ENCODE measurements around the gene PIK3R4. TPM values are rescaled to one million over a fixed set of nuclear protein-coding genes. Genes with fewer than 3 reads are reported as not detected.

The PIK3R4 gene
- polyA plus RNA-seq, 1 of the 3 experiments (the other 2 are of a cell fraction): 27.2 TPM

DNA sequence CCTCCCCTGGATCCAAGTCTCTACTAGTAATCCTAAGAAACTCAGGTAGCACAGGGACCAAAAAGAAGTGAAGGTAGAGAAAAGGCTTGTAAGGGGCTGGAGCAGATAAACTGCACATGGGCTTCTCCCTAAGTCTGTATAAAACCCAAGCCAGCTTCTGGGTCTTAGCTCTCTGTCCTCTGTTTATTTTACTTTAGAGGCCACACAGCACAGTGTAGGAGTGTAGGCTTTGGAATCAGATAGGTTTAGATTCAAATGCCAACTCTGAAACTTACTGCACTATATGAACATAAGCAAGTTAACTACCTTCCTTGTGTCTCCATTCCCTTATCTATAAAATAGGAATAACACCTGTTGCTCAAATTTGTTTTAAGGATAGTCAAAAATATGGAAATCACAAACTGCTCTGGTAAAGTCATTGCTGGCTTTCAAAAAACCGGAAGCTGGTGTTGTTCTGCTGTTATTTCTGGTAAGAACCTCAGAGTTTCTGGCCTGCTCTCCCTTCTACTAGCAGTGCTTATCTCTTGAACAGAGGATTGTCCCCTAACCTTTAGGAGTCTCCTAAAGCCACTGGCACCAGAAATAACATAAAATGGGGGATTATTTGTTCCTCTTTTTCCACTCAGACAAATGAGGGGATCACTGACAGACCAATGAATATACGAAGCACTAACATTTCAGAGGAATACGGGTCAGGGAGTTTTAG is 33.8 kb downstream of the PIK3R4 start (continued):
- TF ChIP-seq, protein P1, sequence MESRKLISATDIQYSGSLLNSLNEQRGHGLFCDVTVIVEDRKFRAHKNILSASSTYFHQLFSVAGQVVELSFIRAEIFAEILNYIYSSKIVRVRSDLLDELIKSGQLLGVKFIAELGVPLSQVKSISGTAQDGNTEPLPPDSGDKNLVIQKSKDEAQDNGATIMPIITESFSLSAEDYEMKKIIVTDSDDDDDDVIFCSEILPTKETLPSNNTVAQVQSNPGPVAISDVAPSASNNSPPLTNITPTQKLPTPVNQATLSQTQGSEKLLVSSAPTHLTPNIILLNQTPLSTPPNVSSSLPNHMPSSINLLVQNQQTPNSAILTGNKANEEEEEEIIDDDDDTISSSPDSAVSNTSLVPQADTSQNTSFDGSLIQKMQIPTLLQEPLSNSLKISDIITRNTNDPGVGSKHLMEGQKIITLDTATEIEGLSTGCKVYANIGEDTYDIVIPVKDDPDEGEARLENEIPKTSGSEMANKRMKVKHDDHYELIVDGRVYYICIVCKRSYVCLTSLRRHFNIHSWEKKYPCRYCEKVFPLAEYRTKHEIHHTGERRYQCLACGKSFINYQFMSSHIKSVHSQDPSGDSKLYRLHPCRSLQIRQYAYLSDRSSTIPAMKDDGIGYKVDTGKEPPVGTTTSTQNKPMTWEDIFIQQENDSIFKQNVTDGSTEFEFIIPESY (IDR thresholded peaks at IDR 0.05; ENCODE audit: borderline replicate concordance, low read depth): no peak
- TF ChIP-seq, protein P2, sequence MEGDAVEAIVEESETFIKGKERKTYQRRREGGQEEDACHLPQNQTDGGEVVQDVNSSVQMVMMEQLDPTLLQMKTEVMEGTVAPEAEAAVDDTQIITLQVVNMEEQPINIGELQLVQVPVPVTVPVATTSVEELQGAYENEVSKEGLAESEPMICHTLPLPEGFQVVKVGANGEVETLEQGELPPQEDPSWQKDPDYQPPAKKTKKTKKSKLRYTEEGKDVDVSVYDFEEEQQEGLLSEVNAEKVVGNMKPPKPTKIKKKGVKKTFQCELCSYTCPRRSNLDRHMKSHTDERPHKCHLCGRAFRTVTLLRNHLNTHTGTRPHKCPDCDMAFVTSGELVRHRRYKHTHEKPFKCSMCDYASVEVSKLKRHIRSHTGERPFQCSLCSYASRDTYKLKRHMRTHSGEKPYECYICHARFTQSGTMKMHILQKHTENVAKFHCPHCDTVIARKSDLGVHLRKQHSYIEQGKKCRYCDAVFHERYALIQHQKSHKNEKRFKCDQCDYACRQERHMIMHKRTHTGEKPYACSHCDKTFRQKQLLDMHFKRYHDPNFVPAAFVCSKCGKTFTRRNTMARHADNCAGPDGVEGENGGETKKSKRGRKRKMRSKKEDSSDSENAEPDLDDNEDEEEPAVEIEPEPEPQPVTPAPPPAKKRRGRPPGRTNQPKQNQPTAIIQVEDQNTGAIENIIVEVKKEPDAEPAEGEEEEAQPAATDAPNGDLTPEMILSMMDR (IDR thresholded peaks at IDR 0.05): no peak
- TF ChIP-seq, protein P3, sequence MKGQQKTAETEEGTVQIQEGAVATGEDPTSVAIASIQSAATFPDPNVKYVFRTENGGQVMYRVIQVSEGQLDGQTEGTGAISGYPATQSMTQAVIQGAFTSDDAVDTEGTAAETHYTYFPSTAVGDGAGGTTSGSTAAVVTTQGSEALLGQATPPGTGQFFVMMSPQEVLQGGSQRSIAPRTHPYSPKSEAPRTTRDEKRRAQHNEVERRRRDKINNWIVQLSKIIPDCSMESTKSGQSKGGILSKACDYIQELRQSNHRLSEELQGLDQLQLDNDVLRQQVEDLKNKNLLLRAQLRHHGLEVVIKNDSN (IDR thresholded peaks at IDR 0.05; ENCODE audit: borderline replicate concordance, low read depth): no peak
- no peak for TF ChIP-seq GABPA (IDR thresholded peaks at IDR 0.05; ENCODE audit: low read depth)
- TF ChIP-seq, protein P4, sequence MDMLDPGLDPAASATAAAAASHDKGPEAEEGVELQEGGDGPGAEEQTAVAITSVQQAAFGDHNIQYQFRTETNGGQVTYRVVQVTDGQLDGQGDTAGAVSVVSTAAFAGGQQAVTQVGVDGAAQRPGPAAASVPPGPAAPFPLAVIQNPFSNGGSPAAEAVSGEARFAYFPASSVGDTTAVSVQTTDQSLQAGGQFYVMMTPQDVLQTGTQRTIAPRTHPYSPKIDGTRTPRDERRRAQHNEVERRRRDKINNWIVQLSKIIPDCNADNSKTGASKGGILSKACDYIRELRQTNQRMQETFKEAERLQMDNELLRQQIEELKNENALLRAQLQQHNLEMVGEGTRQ (IDR thresholded peaks at IDR 0.05; ENCODE audit: borderline replicate concordance, low read depth, low read length): no peak
- TF ChIP-seq FOXM1 (IDR thresholded peaks at IDR 0.05; ENCODE audit: low read depth): no peak
- no peak for TF ChIP-seq SMC3 (IDR thresholded peaks at IDR 0.05; ENCODE audit: low read depth, low read length)
- TF ChIP-seq NFIC (IDR thresholded peaks at IDR 0.05; ENCODE audit: borderline replicate concordance): no peak
- TF ChIP-seq TEAD4 (IDR thresholded peaks at IDR 0.05; ENCODE audit: borderline replicate concordance, insufficient read depth): no peak

DNA sequence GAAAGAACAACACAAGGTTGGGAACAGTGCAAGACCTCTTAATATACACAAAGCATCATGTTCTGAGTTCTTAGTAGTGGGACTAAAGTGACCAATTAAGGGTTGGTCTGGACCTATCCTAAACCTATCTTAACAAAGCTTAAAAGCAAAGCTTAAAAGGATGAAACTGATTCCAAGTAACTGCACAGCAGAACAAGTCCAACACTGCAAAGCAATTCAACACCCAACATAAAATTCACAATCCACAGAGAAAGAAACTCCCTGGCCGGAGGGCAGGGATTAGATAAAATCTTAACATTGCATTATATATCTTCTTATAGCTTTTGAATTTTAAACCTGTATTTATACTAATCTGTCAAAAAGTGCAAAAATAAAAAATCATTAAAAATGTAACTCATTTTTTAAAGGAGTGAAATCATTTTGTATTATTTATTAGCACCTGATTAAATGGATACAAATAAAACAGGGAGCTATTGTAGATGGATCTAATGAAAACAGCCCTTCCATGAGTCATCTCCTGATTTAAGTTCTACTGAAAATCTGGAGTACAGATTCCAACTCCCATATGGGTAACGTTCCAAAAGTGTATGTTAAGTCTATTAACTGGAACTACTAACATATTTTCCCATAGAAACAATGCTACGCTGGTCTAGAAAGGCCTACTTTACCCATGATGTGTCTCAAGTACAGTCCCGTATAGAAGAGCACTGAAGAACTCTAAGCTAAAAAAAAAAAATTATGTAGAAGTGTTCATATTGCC is 34.9 kb downstream of the PIK3R4 start:
- ChIA-PET CTCF (interaction anchor here (1.6 kb wide), 1 partner anchor 12 kb away, joined by 4 read pairs; no protein-coding TSS in a partner anchor), POLR2A (no interaction called here)
- H2AFZ ChIP-seq (ENCODE audit: low read depth): no peak overlapping the region
- H3K4me3 ChIP-seq (ENCODE audit: low read depth in 2 of 2, low read length in 1 of 2): no peak overlapping the region
- H3K4me2 ChIP-seq: no peak overlapping the region
- no peaks in the 10 kb centered on the region; a peak in 1 of 4 replicates for H3K4me1 ChIP-seq (ENCODE audit: control insufficient read depth in 1 of 2, insufficient read depth in 2 of 2, low read depth in 1 of 2, low read length in 1 of 2)
- no peak overlapping the region for H3K27ac ChIP-seq (ENCODE audit: low read depth in 2 of 2, low read length in 1 of 2)
- H3K9me3 ChIP-seq: no peaks in the 10 kb centered on the region
- WGBS (ENCODE audit: low lambda C conversion rate): 86% methylated on average over 4 of the region's 4 CpGs
- H3F3A ChIP-seq (replicated peaks; ENCODE audit: insufficient read depth): no peaks in the 10 kb centered on the region
- no peak for DNase-seq
- no peak overlapping the region for H3K9ac ChIP-seq
- H3K9me2 ChIP-seq: no peaks in the 10 kb centered on the region
- TF ChIP-seq POLR2AphosphoS5 (IDR thresholded peaks at IDR 0.05; ENCODE audit: low read depth, low read length) (no peak), RCOR1 (IDR thresholded peaks at IDR 0.05; ENCODE audit: low read length) (no peak), TAF1 (IDR thresholded peaks at IDR 0.05; ENCODE audit: borderline replicate concordance, low read depth, low read length) (no peak)
- TF ChIP-seq, protein P1 (IDR thresholded peaks at IDR 0.05; ENCODE audit: borderline replicate concordance, low read depth): no peak
- H3K79me2 ChIP-seq (ENCODE audit: insufficient read depth): no peaks in the 10 kb centered on the region
- no peaks in the 10 kb centered on the region for H4K20me1 ChIP-seq (ENCODE audit: insufficient read depth)
- H3K27me3 ChIP-seq (ENCODE audit: insufficient read depth): no peaks in the 10 kb centered on the region
- peaks cover 25 to 34% of the 10 kb centered on the region in 2 experiments for H3K36me3 ChIP-seq (replicated peaks in 1 of 2; ENCODE audit: control insufficient read depth in 1 of 2, insufficient read depth in 2 of 2, low read length in 1 of 2)
